T-helper 1 cell (primary cell): ENCODE measurements around the gene FXYD7.

Experiments
- DNase-seq, 5 donors: peaks; one replicate each; pipeline ENCODE4 v3.0.0-alpha.2; 2012 to 2020

FXYD7 gene

DNA sequence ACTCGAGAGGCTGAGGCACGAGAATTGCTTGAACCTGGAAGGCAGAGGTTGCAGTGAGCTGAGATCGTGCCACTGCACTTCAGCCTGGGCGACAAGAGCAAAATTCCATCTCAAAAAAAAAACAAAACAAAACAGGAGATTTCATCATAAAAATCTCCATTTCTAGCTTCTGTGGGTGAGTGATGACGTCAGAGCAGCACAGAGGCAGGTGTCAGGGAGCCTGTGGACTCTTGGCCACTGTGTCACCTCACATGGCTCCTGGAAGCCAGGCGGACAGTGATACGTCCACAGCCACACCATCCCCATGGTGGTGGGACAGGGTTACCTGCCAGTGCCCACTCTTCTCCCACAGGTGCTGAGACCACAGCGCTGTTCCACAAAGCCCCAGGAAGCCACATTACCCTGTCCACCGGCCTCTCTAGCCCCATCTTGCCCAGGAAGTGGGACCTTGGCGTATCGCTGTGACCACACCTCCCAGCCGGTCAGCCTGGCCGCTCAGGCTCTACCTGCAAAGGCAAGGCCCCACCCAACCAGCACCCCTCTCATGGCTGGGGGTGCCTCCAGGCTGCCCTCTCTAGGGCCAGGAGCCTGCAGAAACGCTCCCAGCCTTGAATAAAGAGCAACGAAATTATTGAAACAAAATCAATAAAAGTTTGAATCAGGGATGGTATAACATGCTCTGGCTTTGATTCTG, 29.9 kb upstream of the FXYD7 start:
- no peak for DNase-seq

DNA sequence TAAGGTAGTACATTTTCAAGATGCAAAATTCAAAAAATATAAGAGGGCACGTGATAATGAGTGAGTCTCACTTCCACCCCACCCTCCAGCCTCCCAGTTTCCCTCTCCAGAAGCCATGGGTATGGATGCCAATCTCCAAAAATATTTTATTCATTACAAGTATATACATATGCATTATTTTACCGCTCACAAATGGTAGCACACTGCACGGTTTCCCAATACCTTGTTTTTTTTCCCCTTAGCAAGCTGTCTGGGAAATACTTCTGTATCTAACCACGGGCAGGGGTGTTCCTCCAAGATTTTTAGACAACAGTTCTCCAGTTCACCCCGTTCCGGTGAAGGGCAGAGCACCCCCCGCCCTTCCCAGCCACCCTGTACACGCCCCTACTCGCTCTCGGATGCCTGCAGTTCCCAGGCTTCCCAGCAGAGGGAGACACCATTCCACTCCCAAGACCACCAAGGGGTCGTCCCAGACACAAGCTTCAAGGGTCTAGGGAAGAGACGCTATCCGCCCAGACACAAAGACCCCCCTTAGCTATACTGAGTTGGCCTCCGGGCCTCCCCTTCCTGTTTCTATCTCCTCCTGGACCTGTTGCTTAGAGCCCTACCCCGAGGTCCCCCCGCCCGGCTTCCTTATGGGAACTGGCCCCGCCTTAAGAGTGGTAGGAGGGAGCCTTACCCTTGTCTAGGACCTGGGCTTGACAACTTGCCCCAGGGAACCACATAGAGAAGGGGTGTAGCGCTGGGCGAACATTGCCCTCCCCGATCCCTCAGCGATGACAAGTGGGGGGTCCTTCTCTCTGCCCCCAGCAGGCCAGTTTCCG, 28.5 kb upstream of the FXYD7 start:
- peak in 4 of 5 donors; percentile 41 to 56 (median 44) for DNase-seq

- no peak for DNase-seq
These were observed 27.7 kb upstream of the FXYD7 start, which contains the start of gene FXYD3 for GRCh38 chr19:35115177-35115951. Gene FXYD3 (plus strand): TSS chr19:35115823. CDS start chr19:35119377, 3,554 bp downstream.

DNA sequence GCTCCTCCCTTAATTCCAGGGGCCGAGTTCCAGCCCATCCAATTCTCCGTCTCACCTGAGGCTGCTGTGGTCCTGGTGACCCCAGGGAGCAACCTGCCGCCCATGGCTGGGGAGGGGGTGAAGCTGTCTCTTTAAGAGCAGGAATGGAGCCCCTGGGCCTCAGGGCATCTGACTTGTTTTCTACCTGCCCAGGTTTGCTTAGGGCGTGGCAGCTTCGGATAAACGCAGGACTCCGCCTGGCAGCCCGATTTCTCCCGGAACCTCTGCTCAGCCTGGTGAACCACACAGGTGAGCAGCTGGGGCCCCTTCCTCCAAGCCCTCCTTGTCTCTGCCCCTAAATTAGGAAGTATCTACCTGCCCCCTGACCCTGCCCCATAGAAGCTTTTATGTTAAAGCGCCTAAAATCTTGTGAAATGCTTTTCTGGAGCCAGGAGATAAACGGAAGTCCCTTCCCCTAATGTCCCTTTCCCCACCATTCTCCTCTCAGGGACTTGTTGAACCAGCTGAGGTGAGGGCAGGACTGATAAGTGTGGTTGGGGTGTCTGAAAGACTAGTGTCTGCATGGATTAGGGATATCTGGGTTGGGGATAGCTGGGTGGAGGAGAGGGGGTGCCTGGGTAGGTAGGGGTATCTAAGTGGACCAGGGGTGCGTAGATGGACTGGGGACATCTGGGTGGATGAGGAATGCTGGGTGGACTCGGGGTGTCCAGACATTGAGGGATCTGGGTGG, 26.8 kb upstream of the FXYD7 start:
- DNase-seq, result no peak

GRCh38 chr19:35117116-35117515, 25.9 kb upstream of the FXYD7 start:
- DNase-seq, result no peak

DNA sequence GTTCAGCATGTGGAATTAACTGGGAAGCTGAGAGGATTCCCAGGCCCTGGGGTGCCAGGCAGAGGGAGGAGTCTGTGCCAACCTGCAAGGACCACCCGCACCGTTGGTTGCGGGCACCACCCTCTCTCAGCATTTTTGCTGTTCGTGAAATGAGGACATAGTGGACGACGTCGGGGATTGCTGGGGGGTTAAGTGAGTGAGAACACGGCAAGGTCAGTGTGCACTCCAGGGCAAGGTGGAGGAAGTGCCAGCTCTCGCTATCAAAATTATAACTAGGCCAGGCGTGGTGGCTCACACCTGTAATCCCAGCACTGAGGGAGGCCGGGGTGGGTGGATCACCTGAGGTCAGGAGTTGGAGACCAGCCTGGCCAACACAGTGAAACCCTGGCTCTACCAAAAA, 25.3 kb upstream of the FXYD7 start:
- no peak for DNase-seq

- no peak for DNase-seq
These were observed 24.6 kb upstream of the FXYD7 start for GRCh38 chr19:35118268-35119020.

DNA sequence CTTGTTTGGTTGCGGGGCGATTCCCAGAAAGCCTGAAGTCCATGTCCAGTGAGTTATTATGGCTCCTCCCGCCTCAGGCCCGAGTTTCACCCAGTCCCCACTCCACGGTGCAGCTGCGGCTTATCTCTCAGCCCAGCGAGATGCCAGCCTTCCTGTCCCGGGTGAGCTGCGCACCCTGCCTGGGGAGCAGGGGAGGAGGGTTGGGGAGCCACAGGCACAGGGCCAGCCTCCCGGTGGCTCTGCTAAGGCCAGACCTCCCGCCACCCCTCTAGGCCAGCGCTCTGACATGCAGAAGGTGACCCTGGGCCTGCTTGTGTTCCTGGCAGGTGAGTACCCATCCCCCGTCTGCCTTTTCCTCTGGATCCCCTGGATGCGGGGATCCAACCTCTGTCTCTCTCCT, 24.0 kb upstream of the FXYD7 start:
- DNase-seq, result no peak

DNA sequence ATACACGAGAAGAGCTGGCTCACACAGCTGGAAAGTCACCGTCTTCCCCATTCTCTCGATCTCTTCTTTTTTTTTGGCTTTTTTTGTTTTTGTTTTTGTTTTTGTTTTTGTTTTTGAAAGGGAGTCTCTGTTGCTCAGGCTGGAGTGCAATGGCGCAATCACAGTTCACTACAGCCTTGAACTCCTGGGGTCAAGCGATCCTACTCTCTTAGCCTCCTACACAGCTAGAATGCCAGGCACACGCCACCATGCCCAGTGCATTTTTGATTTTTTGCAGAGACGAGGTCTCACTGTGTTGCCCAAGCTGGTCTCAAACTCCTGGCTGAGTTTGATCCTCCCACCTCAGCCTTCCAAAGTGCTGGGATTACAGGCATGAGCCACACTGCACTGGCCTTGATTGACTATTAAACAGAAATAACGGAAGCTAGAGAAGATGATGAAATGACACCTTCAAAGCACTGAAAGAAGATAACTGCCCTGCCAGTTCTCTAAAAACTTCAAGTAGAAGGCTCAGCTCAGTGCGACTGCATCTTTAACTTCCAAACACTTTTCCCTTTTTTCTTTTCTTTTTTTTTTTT, 23.4 kb upstream of the FXYD7 start:
- no peak for DNase-seq

GRCh38 chr19:35120492-35120891, 22.6 kb upstream of the FXYD7 start:
- no peak for DNase-seq

DNA sequence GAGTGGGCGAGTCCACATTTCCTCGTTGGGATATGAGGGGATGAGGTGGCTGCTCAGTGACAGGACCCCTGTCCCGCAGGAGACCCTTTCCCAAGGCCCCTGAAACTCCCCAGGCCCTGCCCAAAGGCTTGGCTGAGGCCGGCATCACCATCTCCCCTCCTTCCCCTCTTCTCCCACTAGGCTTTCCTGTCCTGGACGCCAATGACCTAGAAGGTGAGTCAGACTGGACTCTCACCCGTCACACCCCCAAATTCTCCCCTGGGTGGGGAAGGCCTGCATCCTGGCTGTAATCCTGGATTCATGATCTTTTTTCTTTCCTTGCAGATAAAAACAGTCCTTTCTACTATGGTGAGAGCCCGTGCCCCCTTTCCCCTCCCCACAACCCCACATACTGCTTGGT, 22.2 kb upstream of the FXYD7 start:
- no peak for DNase-seq

DNA sequence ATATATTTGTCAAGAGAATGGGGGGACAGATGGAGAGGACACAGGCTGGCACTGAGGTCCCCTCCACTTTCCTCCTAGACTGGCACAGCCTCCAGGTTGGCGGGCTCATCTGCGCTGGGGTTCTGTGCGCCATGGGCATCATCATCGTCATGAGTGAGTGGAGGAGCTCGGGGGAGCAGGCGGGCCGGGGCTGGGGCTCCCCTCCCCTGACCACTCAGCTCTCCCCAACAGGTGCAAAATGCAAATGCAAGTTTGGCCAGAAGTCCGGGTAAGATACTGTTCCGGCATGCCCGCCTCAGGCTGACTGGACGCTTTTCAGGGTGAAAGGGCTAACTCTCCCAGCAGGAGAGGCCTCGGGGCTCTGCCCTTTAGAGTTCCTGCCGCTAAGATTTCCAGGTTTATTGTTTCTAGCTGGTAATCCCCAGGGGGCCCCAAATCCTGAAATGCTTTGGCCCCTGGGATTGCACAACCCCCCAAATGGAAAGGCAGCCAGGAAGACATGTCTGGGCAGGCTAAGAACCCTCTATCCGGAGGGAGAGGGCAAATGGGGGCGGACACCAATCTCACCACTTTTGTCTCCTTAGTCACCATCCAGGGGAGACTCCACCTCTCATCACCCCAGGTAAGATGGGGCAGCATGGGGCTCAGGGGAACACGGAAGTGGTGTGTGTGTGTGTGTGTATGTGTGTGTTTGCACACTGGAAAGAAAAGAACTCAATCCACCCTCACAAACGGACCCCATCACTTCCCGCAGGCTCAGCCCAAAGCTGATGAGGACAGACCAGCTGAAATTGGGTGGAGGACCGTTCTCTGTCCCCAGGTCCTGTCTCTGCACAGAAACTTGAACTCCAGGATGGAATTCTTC, 20.1 kb upstream of the FXYD7 start:
- DNase-seq, result no peak

DNA sequence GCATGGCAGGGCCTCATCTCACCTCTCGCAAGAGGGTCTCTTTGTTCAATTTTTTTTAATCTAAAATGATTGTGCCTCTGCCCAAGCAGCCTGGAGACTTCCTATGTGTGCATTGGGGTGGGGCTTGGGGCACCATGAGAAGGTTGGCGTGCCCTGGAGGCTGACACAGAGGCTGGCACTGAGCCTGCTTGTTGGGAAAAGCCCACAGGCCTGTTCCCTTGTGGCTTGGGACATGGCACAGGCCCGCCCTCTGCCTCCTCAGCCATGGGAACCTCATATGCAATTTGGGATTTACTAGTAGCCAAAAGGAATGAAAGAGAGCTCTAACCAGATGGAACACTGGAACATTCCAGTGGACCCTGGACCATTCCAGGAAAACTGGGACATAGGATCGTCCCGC, 19.5 kb upstream of the FXYD7 start:
- DNase-seq, result no peak

- DNase-seq, result peak; percentile 71 to 86 (median 81)
These were observed 18.7 kb upstream of the FXYD7 start for GRCh38 chr19:35124098-35125060.

DNA sequence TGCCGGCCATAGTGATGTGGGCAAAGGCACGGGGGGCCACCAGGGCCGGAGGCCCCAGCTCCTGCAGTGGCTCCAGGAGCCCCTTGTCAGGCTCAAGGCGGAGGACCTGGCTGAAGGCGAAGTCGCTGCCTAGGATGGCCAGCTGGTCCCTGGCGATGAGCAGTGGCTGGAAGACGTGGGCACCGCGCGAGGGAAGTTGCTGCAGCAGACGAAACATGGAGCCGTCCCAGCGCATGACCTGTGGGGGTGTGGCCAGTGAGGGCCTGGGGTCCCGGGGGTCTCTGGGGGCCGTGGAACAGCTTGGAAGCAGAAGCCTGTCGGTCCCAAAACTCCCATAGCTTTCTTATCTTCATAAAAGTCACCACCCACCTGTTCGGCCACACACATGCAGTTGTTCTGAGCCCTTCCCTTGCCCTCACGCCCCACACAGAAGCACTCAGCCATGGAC, 17.8 kb upstream of the FXYD7 start:
- no peak for DNase-seq

GRCh38 chr19:35125749-35126623, 17.1 kb upstream of the FXYD7 start:
- DNase-seq, result no peak

DNA sequence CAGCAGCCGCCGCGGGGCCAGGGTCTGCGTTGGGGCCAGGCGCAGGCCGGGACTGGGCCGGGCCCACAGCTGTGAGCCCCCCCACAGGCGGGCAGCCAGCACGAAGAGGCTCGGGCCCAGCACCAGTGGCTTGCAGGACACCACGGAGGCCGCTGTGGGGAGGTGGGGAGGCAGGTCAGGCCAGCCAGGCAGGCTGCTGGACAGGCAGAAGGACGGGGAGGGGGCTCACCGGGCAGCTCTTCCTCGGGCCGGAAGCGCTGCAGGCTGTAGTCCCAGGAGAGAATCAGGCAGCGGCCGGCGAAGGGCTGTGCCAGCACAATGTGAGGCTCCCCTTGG, 16.5 kb upstream of the FXYD7 start:
- DNase-seq, result no peak

DNA sequence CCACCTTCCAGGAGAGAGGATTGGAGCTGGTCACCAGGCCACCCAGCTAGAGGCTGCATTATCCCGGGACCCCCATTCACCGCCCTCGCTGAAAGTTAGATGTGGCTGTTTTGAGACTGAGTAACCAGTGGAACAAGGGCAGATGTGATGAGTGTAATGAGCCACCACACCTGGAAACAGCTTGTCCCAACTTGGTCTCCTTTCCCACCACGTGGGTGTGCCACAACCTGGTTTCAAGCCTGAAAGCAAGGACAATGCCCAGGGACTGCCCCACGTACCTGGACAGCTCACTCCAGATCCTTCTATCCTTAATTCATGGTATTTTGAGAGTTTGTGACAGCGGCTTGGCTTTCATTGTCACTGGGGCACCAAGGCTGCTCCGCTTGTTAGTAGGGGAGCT, 15.2 kb upstream of the FXYD7 start:
- no peak for DNase-seq
